NCI-H2196 treated with DMSO at 0.1 percent for 48 hours (cell line): ENCODE results near the gene NXPE1.

Experiments
- DNase-seq: peaks from one replicate; lab custom pipeline; 2025; ENCODE audit not compliant: unreplicated experiment; lab: John Stamatoyannopoulos, UW

Gene NXPE1

GRCh38 chr11:114563077-114563476 is 3.4 kb upstream of the NXPE1 start:
- DNase-seq: no peak

DNA sequence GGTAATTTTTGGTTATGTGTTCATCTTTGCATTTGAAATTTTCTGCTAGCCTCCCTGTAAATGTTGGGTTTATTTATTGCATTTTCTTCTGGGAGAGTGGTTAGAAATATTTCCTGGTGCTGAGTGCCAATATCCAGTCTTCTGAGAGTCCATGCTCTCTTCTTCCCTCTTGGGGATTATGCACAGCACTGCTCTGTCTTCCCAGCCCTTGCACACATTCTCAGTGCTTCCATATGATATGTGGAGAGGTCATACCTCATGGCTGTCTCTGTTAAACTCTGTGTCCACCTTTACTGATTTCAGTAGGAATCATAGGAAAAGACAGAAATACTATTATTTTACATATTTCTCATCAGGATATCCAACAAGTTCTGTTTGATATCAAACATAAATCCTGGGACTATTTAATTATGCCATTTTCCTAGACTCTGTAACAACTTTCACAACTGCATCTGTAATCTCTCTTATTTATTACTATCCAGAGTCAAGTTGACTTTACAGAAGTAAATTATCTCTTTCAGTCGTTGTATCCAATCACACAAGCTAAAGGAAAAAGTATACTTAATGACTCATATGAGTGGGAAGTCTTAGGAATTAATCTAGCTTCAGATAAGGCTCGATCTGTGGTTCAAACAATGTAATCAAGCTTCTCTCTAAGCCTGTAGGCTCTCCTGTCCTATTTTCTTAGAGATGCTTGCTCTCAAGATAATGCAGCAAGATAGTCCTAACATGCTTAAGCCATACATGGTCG is 2.7 kb upstream of the NXPE1 start:
- DNase-seq: no peak

- no peak for DNase-seq
Observed at GRCh38 chr11:114556135-114556534, 3.5 kb downstream of the NXPE1 start.

GRCh38 chr11:114553642-114554041 is 6.0 kb downstream of the NXPE1 start:
- DNase-seq: no peak

DNA sequence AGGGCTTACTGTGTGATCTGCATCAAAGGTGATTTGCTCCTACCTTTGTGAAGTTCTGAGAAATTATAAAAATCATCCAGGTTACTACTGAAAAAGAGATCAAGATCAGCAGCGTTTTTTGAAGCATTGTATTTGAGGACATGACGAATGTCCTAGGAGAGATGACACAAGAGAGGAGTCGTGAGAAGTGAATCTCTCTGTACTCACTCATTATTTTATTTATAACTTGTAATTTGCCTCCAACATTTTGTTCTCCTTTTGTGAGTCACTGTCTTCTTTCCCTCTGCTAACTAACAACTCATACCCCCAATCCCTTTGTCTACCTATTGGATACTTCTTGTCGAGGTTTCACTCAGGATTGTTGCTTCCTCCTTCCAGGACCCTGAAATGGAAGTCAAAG is 8.6 kb downstream of the NXPE1 start:
- DNase-seq: no peak

DNA sequence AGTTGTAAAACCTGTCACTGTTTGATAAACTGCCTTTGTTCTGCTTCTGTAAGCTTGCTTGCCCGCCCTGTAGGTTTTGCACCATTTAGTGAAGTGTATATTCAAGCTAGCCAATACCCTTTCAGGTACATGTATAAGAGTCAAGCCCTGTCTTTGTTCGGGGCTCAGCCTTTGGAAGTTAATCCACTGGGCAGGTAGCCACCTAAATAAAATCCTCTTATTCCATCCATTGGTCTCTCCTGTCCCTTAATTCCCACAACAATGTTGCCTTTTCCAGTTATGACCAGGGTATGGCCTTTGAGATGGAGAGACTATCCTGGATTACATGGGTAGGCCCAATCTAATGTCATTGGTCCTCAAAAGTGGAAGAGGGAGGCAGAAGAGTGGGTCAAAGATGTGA is 34.0 kb downstream of the NXPE1 start:
- DNase-seq: no peak

DNA sequence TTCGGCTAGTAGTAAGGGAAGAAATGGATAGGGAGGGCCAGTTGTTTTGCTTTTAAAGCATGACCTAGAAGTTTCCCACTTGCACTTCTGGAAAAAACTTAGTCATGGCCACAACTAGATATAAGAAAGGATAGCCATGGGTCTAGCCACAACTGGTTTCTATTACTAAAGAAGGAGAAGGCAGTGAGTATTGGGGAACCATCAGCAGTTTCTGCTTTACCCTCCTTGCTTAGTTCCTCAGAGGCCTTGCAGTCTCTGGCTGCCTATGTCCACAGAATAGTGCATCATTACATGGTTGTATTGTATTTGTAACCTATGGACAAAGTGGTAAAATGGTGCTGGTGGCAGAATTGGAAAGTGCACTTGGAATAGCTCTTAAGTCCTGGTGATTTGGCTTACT is 35.6 kb downstream of the NXPE1 start:
- DNase-seq: no peak

GRCh38 chr11:114522818-114523217 is 36.9 kb downstream of the NXPE1 start:
- no peak for DNase-seq

DNA sequence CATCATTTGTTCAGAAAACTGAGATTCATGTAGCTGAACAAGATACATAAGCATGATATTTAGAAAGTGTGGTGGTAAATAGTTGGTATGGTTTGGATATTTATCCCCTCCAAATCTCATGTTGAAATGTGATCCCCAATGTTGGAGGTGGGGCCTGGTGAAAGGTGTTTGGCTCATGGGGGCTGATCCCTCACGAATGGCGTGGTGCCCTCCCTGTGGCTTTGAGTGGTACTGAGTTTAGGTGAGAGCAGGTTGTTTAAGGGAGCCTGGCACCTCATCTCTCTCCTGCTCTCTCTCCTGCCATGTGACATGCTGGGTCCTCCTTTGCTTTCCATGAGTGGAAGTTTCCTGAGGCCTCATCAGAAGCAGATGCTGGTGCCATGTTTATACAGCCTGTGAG is 48.1 kb downstream of the NXPE1 start:
- no peak for DNase-seq

DNA sequence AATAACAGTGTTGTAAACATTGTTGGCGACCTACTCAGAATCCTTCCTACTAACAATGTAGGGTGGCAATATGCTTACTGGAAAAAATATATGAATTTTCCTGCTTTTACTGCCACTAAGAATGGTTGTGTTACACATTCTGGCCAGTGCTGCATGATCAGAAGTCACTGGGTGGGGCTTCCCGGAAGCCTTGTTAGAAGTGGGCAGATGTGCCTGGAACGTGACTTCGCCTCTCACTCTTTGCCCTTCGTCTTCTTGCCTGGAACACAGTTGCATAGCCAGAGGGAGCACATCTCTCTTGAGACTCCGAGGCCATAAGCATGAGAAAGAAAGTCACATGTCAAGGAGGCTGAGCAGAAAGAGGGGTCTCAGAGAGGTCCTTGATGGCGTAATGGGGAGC is 48.6 kb downstream of the NXPE1 start:
- no peak for DNase-seq

DNA sequence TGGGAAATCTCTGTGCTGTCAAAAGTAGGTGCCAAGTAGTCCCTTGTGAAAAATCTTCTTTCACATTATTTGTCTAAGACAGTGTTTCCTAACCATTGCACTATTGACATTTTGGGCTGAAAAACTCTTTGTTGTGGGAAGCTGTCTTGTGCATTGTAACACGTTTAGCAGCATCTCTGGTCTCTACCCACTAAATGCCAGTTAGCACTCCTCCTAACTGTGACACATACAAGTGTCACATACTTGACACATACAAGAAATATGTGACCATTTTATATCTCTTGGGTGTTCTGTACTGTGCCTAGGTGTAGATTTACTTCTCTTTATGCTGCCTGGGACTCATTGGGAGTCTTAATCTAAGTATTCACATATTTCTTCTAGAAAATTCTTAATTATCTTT is 57.8 kb downstream of the NXPE1 start:
- no peak for DNase-seq

- DNase-seq: no peak
Observed at GRCh38 chr11:114499756-114500155, 59.9 kb downstream of the NXPE1 start.

DNA sequence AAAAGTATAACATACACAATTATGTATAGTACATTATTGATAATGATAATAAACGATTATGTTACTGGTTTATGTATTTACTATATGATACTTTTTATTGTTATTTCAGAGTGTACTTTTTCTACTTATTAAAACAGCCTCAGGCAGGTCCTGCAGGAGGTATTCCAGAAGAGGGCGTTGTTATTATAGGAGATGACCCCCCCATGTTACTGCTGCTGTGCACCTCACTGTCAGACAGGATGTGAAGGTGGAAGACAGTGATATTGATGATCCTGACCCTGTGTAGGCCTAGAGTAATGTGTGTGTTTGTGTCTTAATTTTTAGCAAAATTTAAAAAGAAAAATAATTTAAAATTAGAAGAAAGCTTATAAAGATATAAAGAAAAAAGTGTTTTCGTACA is 62.8 kb downstream of the NXPE1 start:
- no peak for DNase-seq

DNA sequence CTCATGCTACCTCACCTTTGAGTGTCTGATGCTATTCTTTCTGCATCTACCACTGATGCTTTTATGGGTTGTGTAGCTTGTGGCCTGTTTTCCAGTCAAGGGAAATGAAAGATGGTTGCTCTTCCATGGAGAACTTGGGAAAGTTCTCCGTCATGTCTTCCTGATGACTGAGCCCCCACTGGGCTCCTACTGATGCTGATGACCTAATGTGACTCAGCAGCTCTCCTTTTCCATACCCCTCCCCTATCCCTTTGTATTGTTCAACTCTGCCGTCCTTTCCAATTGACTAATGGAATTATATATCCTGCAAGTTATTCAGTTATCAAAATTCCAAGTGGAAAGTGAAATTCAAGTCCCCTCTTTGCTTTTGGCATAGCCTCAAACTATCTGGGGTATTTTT is 75.8 kb downstream of the NXPE1 start:
- DNase-seq: no peak

- no peak for DNase-seq
Observed at GRCh38 chr11:114482114-114482513, 77.6 kb downstream of the NXPE1 start.

DNA sequence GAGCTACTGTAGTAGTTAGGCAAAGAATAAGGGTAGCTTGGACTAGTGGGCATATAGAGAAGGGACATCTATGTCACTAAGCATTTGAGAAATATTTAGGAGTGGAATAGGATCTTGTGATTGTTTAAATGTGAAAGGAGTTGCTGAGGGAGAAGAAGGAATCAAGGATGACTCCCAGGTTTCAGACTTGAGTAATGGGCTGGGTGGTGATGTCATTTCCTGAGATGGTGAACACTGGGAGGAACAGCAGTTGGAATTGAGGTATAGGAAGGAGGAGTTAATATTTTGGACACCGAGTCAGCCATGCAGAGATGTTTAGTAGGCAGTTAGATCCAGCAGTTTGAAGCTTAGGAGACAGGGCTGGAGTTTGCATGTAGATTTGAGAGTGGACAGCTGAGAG is 80.3 kb downstream of the NXPE1 start:
- no peak for DNase-seq

GRCh38 chr11:114478768-114479167 is 80.9 kb downstream of the NXPE1 start:
- no peak for DNase-seq

GRCh38 chr11:114478001-114478410 is 81.7 kb downstream of the NXPE1 start:
- DNase-seq: no peak

- DNase-seq: no peak
Observed at GRCh38 chr11:114472661-114473060, 87.0 kb downstream of the NXPE1 start.
